WTC11 (cell line): ENCODE data around the gene GALNT3.

Experiments used
- CREM ChIP-seq: sonication (generic); formaldehyde crosslinking; IDR thresholded peaks from 2 replicates; pipeline ENCODE4 v1.8.1; 2022; ENCODE audit warnings: mild to moderate bottlenecking, missing genetic modification reagents, moderate library complexity
- ETV6 ChIP-seq: sonication (generic); formaldehyde crosslinking; IDR thresholded peaks from 2 replicates; pipeline ENCODE4 v1.8.1; 2022; ENCODE audit warnings: mild to moderate bottlenecking, missing genetic modification reagents
- IRF2 ChIP-seq: sonication (generic); formaldehyde crosslinking; IDR thresholded peaks from 2 replicates; pipeline ENCODE4 v1.8.0; 2022; ENCODE audit warnings: low read depth, missing genetic modification reagents, borderline replicate concordance
- TF ChIP-seq, protein P1 (sequence below): sonication (generic); formaldehyde crosslinking; IDR thresholded peaks from 2 replicates; pipeline ENCODE4 v1.8.0; 2023; ENCODE audit warnings: missing genetic modification reagents
- TF ChIP-seq, protein P2 (sequence below): sonication (generic); formaldehyde crosslinking; conservative IDR thresholded peaks from 2 replicates; pipeline ENCODE4 v1.8.1; 2022; ENCODE audit warnings: mild to moderate bottlenecking, missing genetic modification reagents
- TF ChIP-seq, protein P3 (sequence below): fragments of 200-600 bp; IDR thresholded peaks from 2 replicates; pipeline ENCODE4 v1.8.0; 2022; ENCODE audit warnings: antibody characterized with exemption

DNA sequence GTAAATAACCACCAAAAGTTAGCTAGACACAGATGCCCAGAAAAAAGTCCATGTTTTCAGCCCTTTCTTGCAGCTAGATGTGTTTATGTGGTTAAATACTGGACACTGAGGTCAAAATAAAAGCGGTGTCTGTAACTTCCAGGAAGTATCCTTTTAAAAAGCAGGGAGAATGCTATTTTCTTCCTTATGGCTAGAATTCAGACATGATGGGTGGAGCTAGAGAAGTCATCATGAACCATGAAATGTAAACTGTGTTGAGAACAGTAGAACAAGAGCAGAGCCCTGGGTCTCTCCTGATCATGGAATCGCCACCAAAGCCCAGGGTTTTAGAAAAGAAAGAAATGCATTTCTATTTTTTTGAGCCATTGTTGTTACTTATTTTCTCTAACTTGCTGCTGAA, 41.3 kb upstream of the GALNT3 start:
- TF ChIP-seq, protein P1, sequence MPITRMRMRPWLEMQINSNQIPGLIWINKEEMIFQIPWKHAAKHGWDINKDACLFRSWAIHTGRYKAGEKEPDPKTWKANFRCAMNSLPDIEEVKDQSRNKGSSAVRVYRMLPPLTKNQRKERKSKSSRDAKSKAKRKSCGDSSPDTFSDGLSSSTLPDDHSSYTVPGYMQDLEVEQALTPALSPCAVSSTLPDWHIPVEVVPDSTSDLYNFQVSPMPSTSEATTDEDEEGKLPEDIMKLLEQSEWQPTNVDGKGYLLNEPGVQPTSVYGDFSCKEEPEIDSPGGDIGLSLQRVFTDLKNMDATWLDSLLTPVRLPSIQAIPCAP (CRISPR knock-in tag), result no peak
- TF ChIP-seq ETV6 (no peak), IRF2 (CRISPR knock-in tag) (no peak), CREM (CRISPR knock-in tag) (no peak)
- TF ChIP-seq, protein P2, sequence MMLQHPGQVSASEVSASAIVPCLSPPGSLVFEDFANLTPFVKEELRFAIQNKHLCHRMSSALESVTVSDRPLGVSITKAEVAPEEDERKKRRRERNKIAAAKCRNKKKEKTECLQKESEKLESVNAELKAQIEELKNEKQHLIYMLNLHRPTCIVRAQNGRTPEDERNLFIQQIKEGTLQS (CRISPR knock-in tag), result no peak
- TF ChIP-seq, protein P3, sequence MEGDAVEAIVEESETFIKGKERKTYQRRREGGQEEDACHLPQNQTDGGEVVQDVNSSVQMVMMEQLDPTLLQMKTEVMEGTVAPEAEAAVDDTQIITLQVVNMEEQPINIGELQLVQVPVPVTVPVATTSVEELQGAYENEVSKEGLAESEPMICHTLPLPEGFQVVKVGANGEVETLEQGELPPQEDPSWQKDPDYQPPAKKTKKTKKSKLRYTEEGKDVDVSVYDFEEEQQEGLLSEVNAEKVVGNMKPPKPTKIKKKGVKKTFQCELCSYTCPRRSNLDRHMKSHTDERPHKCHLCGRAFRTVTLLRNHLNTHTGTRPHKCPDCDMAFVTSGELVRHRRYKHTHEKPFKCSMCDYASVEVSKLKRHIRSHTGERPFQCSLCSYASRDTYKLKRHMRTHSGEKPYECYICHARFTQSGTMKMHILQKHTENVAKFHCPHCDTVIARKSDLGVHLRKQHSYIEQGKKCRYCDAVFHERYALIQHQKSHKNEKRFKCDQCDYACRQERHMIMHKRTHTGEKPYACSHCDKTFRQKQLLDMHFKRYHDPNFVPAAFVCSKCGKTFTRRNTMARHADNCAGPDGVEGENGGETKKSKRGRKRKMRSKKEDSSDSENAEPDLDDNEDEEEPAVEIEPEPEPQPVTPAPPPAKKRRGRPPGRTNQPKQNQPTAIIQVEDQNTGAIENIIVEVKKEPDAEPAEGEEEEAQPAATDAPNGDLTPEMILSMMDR, result no peak
